Umbilical cord (tissue), 2 donors: Measurements from ENCODE around the gene RALGPS1. TPM values are rescaled to one million over a fixed set of nuclear protein-coding genes. Genes with fewer than 3 reads are reported as not detected.
"Not testable (repeated sequence)": the region's sequence is repeated elsewhere in the genome, so short reads cannot be mapped to it uniquely, and the experiment has no call there.

Experiments
- DNase-seq: peaks from one replicate; pipeline ENCODE4 v3.0.0-alpha.2; 2015; ENCODE audit warnings: low spot score
- total RNA-seq: library from RNA; depleted of rRNA; stranded (reverse); fragments of >200 nt; gene quantifications from one replicate; pipeline ENCODE4 v1.2.3, GENCODE V29; 2014; ENCODE audit warnings: low replicate concordance; ENCODE audit not compliant: insufficient read depth

The RALGPS1 gene
- total RNA-seq, 1 donor from 2014 or later: 2.9 TPM

DNA sequence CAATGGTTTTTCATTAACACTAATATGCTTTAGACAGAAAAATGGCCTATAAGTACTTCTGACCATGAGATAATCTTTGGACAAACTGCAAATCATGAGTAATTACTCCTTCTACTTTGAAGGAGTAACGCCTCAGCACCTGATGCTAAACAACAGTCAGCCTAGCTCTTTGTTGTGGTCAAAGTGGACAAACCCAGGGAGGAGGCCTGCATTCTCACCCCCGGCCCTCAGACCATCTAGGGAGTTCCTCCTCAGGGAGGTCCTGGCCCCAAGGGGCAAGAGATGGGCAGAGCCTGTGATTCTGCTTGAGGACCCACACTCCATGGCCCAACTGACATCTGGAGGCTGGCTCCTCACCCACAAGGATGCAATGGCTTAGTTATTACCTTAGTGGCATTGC lies 256.1 kb downstream of the RALGPS1 start:
- no peak for DNase-seq

DNA sequence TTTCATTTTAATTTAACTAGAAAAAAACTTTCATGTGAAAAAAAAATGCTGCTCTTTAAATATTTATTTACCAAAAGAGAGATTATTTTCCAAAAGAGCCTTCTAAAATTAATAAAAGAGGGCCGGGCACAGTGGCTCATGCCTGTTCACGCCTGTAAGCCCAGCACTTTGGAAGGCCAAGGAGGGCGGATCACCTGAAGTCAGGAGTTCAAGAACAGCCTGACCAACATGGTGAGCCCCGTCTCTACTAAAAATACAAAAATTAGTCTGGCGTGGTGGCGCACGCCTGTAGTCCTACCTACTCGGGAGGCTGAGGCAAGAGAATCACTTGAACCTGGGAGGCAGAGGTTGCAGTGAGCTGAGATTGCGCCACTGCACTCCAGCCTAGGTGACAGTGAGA lies 256.8 kb downstream of the RALGPS1 start:
- not testable (repeated sequence) for DNase-seq

DNA sequence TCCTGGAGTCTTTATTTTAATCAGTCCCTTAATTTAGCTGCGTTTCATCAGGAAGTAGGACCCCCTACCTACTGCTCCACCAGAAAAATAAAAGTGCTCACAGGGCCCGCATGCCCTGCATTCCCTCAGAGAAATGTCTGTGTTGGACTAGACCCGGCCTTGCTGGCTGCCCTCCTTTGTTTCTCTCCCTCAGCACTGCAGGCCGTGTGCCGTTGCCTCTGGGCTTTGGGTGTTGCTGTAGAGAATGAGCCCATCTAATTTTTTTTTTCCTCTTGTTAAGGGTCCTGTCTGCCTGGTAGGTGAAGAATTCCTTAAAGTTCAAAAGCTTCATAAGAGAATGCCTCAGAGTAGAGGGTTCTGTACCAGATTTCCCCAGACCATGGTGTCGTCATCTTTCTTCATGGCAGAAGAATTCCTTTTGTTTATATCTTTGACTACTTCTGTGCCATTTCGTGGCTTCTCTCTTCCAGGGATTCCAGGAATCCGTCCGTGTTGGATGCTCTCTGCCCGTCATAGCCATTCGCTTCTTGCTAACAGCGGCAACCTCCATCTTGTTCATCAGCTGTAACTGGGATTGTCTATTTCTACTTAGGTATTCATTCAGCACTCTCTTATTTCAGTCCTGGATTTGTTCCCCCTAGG lies 257.6 kb downstream of the RALGPS1 start:
- DNase-seq: no peak

DNA sequence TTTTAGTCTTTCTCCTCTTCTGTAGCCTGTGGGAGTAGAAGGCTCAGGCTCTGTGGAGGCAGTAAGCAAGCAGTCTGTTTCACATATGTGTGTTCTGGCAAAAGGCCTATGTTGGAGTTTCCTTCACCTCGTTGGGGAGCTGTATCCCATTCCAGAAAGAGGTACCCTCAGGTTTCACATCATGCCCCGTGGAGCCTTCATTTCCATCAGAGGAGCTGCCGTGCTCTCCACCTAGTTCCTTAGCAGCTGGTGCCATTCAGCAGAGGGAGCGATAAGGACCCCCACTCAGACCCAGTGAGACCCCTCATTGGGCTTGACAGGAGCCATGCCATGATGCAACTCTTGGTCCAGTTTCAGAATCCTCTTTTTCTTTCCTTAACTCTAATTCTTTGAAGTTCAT lies 258.5 kb downstream of the RALGPS1 start:
- DNase-seq: no peak

DNA sequence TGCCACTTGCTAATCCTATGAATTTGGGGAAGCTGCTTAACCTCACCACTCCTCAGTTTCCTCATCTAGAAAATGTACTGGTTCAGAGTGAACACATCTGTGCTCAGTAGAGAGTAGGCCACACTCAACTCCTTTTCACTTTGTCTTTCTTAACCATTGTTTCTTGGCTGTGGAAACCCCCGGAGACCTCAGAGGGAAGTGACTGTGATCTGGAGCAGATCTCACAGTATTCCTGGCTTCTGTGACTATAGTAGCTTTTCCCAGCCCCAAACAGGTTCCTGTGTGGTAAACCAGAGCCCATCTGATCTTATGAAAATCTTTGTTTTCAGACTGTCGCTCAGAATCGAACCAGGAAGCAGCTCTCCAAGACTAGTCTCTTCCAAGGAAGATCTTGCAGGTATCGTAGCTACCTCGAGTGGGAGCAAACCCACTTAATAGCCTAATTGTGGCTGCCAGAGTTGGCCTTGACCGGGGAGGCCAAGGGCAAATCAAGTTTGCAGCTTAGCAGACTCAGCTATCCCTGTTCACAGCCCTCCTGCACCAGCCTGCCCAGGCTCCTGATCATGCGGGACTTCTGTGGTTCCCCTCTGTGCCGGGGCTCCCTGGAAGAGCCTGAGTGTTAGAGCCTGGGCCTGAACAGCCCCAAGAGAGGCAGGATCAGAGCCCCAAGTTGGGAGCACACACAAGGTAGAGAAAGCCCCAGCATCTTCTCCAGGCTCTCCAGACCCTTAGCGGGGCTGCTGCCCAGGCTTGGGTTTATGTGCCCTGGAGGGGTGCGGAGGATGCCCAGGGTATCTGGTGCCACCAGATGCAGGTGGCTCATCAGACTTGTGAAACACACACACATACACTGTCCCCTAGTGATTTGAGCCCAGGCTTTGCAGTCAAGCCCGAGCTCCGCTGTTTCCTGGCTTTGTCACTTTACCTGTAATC lies 260.1 kb downstream of the RALGPS1 start:
- no peak for DNase-seq

DNA sequence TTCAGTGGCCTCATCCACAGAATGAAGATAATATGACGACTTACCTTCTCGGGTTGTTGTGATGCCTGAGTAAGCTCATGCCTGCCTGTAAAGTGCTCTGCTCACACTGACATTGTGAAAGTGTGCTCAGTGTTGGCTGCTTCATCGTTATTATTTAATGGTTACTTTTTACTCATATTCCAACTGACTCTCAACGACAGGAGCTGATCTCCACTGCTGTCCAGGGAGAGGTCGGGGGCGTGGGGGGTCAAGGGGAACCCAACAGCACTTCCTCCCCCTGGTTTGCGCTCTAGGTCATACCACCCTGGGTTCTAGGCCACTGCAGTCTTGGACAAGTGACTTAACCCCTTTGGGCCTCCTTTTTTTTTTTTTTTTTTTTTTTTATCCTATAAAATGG lies 260.7 kb downstream of the RALGPS1 start:
- no peak for DNase-seq

GRCh38 chr9:127175764-127176163 lies 261.2 kb downstream of the RALGPS1 start:
- no peak for DNase-seq

- no peak for DNase-seq
Measured at GRCh38 chr9:127176631-127177030, 262.0 kb downstream of the RALGPS1 start.

GRCh38 chr9:127177231-127177630 lies 262.6 kb downstream of the RALGPS1 start:
- no peak for DNase-seq

- no peak for DNase-seq
Measured at GRCh38 chr9:127177665-127178265, 263.2 kb downstream of the RALGPS1 start.

DNA sequence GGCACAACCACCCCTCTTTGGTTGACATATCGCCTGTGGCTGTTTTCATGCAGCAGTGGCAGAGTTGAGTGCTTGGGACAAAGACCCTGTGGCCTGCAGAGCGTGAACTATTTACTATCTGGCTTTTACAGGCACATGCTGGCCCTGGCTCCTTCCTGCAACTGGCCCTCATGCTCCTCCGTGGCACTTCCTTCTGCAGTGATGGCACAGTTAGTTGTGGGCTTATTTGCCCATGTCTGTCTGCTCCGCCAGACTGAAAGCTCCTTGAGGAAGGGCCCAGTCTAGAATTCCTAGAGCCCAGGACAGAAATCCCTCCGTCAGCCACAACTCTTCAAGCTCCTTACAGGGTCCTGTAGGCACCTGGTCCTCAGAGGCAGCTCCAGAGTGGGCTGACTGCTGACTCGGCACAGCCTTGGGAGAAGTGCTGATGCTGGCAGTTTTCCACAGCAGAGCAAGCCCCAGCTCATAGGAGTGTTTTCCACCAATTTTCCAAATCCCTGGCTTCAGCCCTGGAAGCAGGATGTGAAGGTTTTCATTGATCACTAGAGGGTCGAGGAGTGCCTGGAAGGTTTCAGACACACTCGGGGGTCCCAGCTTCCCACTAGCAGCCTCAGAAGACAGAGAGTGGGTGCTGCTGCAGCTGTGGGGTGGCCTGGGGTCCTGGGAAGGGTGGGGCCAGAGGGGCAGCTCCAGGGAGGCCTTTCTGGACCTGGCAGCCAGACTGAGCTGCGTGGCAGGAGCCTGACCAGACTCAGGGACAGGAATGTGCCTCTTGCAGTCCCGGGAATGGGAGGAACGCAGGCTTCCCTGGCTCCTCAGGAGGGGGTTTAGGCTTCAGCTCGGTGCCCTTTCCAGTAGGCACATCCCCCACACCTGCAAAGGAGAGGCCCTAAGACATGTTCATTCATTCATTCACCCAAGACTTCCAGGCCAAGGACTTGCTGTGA lies 264.4 kb downstream of the RALGPS1 start:
- DNase-seq: peak; percentile 75

DNA sequence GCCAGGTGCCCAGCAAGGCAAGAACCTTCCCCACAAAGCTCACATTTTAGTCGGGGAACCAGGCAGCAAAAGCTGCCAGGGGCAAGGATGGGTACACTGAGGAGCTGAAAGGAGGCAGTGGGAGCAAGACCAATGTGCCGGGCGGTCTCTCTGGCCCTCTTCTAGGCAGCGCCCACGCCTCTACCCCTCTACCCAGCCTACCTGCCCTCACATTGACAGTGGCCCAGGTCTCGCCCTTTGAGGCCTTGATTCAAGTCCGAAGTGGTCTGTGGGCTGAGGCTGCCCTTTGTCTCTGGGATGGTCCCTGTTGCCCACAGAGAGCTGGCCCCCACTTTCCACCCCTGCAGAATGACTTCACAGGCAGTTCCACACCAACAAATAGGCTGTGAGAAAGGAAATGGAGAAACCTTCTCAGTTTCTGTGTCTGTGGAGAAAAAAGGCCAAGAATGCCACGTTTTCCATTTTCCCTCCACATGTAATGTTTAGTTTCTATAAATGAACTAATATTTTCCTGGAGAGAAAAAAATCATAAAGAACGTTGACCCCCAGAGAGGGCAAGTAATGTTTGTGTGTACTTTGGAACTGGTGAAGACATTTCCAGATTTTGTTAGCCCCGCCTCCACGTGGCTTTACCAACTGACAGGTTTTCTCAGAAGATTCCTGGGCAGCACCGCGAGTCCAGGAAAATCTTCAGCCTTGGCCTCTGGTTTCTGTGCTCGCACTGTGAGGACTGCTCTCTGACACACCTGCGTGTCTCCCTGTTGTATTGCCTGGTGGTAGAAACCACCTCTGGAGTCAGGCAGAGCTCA lies 265.3 kb downstream of the RALGPS1 start:
- DNase-seq: no peak

- DNase-seq: no peak
Measured at GRCh38 chr9:127180457-127181314, 266.1 kb downstream of the RALGPS1 start.

DNA sequence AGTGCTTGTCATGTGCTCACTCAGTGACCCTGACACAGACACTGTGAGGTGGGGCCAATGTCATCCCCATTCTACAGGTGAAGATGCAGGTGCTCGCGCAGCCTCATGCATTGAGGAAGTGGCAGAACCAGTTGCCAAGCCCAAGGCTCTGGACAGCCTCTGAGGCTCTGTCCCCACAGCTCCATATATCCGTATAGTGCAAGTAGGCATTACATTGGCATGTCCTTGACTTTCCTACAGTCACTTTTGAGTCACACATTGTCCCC lies 266.7 kb downstream of the RALGPS1 start:
- DNase-seq: no peak

DNA sequence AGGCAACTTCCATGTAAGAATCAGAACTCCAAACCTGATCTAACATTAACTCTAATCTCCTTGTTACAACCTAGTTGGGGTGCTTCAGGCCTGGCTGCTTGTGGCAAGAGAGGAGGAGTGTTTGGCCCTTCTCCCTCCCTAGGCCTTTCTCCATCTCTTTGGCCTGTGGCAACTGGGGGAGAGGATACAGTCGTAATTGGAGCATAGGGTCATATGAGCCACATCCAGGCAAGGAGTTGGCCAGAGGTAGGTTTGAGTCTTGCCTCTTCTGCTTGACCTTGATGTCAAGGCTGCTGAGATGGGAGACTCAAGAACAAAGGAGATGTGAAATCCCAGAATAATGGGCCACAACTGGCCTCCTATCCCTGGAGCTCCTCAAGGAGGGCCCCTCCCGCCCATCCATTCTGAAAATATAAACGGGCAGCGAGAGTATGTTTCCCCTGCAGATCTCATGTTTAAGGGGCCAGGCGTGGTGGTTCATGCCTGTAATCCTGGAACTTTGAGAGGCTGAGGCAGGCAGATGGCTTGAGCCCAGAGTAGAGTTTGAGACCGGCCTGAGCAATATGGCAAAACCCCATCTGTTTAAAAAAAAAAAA lies 267.1 kb downstream of the RALGPS1 start:
- DNase-seq: no peak

DNA sequence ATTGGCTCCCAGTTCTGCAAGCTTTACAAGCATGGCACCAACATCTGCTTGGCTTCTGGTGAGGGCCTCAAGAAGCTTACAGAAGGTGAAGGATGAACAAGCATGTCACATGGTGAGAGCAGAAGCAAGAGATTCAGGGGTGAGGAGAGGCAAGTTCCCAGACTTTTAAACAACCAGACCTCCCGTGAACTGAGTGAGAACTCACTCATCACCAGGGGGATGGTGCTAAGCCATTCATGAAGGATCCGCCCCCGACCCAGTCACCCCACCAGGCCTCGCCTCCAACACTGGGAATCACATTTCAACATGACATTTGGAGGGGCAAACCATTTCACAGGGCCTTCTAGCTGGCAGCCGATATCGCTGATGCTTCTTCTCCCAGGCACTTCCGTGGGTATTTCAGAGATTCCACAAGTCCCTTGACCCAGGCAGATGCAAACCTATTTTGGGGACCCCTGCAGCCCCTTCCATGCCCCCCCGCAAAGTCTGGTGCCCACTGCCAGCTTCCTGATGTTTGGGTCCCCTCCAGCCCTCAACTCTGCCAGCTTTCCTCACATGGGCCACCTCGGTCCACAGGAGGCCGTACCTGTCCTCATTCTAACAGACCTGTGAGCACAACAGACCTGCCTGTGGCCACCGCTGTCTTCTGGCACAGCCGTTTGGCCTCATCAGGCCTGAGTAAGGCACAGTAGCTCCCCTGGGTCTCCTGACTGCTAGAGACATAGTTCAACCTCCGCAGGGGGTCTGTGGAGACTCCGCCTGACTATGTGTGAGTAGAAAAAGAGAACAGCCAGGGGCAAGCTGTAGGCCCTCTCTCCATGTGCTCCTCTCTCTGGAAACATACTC lies 268.5 kb downstream of the RALGPS1 start:
- DNase-seq: no peak

GRCh38 chr9:127183814-127184582 lies 269.4 kb downstream of the RALGPS1 start:
- no peak for DNase-seq

DNA sequence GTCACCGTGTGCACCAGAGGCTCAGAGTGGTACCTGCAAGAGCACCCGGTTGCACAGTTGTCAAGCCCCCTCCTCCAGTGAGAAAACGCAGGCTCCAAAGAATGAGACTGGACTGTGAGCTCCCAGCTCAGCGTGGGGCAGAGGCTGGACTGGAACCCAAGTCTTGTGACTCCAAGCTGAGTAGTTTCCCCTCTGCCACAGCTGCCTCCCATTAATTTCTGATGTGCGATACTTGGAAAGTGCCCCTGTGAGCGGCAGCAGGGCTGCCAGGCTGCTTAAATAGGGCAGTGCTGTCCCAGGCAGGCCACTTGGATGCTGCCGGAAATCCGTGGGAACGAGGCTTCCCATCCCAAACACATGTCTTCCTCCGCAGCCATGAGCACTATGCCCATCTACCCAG lies 270.1 kb downstream of the RALGPS1 start:
- no peak for DNase-seq
